IMR-90 (cell line): ENCODE measurements around the gene NLGN2. TPM values are rescaled to one million over a fixed set of nuclear protein-coding genes. Genes with fewer than 3 reads are reported as not detected.

ENCODE experiments used
- ATAC-seq: fragments of 200-7000 bp; cut with Tn5 transposase; 2 replicates; pipeline ENCODE4 v1.9.1; 2020; ENCODE audit warnings: low read depth, mild to moderate bottlenecking, moderate library complexity
- BruUV-seq: library from RNA; stranded (reverse); fragments of 400-500 nt; replicated peaks from 2 replicates; lab custom pipeline; 2021; lab: Mats Ljungman, UMichigan
- CTCF ChIA-PET: fragments of 300-600 bp; formaldehyde crosslinking; extraction: SDS; loops from one replicate; lab custom pipeline; 2021; ENCODE audit warnings: antibody characterized with exemption; lab: Yijun Ruan, JAX
- POLR2A ChIA-PET: fragments of 300-600 bp; sonication (Branson Sonifier 250); formaldehyde crosslinking; loops from one replicate; lab custom pipeline; 2022; ENCODE audit warnings: antibody characterized with exemption; ENCODE audit not compliant: unreplicated experiment; lab: Charles Lee
- DNase-seq: peaks from one replicate; pipeline ENCODE4 v3.0.0; 2013
- H2AFZ ChIP-seq: replicated peaks from 2 replicates; pipeline ENCODE3; 2013; ENCODE audit warnings: low read length, mild to moderate bottlenecking; ENCODE audit not compliant: poor library complexity
- H2AK5ac ChIP-seq: 2 replicates; pipeline ENCODE4 v1.6.1; 2013; ENCODE audit warnings: low read depth, low read length, inconsistent platforms
- H2AK9ac ChIP-seq: replicated peaks from 2 replicates; pipeline ENCODE3; 2013; ENCODE audit warnings: mild to moderate bottlenecking, low read depth, low read length, moderate library complexity; ENCODE audit not compliant: poor library complexity
- H2BK120ac ChIP-seq: 2 replicates; pipeline ENCODE4 v1.6.1; 2013; ENCODE audit warnings: low read depth, low read length, inconsistent platforms
- H2BK15ac ChIP-seq: 3 replicates; pipeline ENCODE4 v1.6.1; 2013; ENCODE audit warnings: low read depth, low read length, inconsistent platforms
- H2BK20ac ChIP-seq: 2 replicates; pipeline ENCODE4 v1.6.1; 2013; ENCODE audit warnings: low read depth, mild to moderate bottlenecking, inconsistent platforms, low read length, moderate library complexity
- H2BK5ac ChIP-seq: 2 replicates; pipeline ENCODE4 v1.6.1; 2013; ENCODE audit warnings: mild to moderate bottlenecking, low read depth, low read length, inconsistent platforms; ENCODE audit not compliant: poor library complexity, severe bottlenecking
- H3K14ac ChIP-seq: replicated peaks from 2 replicates; pipeline ENCODE4 v1.6.1; 2013; ENCODE audit warnings: low read depth, low read length, inconsistent platforms
- H3K18ac ChIP-seq: 2 replicates; pipeline ENCODE4 v1.6.1; 2013; ENCODE audit warnings: low read depth, low read length, control low read depth
- H3K23ac ChIP-seq: 2 replicates; pipeline ENCODE4 v1.6.1; 2013; ENCODE audit warnings: low read depth, low read length, inconsistent platforms
- H3K27ac ChIP-seq: 2 replicates; pipeline ENCODE4 v1.5.1; 2013; ENCODE audit warnings: mild to moderate bottlenecking, control low read depth, low read length; ENCODE audit not compliant: insufficient read depth
- H3K27me3 ChIP-seq: 2 replicates; pipeline ENCODE4 v1.6.1; 2013; ENCODE audit warnings: low read length; ENCODE audit not compliant: control insufficient read depth, insufficient read depth
- H3K36me3 ChIP-seq: 2 replicates; pipeline ENCODE4 v1.6.1; 2013; ENCODE audit warnings: low read length, mixed read lengths; ENCODE audit not compliant: control insufficient read depth, insufficient read depth
- H3K4ac ChIP-seq: 2 replicates; pipeline ENCODE4 v1.6.1; 2013; ENCODE audit warnings: low read depth, low read length, inconsistent platforms
- H3K4me1 ChIP-seq: 2 replicates; pipeline ENCODE4 v1.6.1; 2013; ENCODE audit warnings: low read length, mixed read lengths; ENCODE audit not compliant: control insufficient read depth, insufficient read depth
- H3K4me2 ChIP-seq: 2 replicates; pipeline ENCODE4 v1.6.1; 2013; ENCODE audit warnings: low read depth, mild to moderate bottlenecking, control low read depth, low read length, moderate library complexity
- H3K4me3 ChIP-seq: 2 replicates; pipeline ENCODE4 v1.5.1; 2013; ENCODE audit warnings: low read depth, mild to moderate bottlenecking, control low read depth, low read length, moderate library complexity; ENCODE audit not compliant: insufficient read depth
- H3K56ac ChIP-seq: 2 replicates; pipeline ENCODE4 v1.6.1; 2013; ENCODE audit warnings: low read length, inconsistent platforms; ENCODE audit not compliant: insufficient read depth; ENCODE audit errors: extremely low read depth
- H3K79me1 ChIP-seq, 2 experiments: 2 replicates each; pipeline ENCODE4 v1.6.1; 2013; ENCODE audit warnings: low read length in 2 of 2, inconsistent platforms in 1 of 2, low read depth in 1 of 2
- H3K9ac ChIP-seq: 2 replicates; pipeline ENCODE4 v1.6.1; 2013; ENCODE audit warnings: low read depth, low read length, control low read depth
- H3K9me1 ChIP-seq: 2 replicates; pipeline ENCODE4 v1.6.1; 2013; ENCODE audit warnings: low read length, inconsistent platforms; ENCODE audit not compliant: insufficient read depth
- H3K9me3 ChIP-seq: 2 replicates; pipeline ENCODE4 v1.6.1; 2013; ENCODE audit warnings: low read length; ENCODE audit not compliant: control insufficient read depth, insufficient read depth
- H4K20me1 ChIP-seq: 2 replicates; pipeline ENCODE4 v1.6.1; 2013; ENCODE audit warnings: low read length, inconsistent platforms; ENCODE audit not compliant: insufficient read depth
- H4K5ac ChIP-seq: 2 replicates; pipeline ENCODE4 v1.6.1; 2013; ENCODE audit warnings: mild to moderate bottlenecking, low read depth, low read length, control low read depth
- H4K8ac ChIP-seq, 2 experiments: 2 replicates each; pipeline ENCODE4 v1.6.1; 2013; ENCODE audit warnings: low read depth in 2 of 2, low read length in 2 of 2, control low read depth in 1 of 2, inconsistent platforms in 1 of 2
- H4K91ac ChIP-seq: 2 replicates; pipeline ENCODE4 v1.6.1; 2013; ENCODE audit warnings: low read depth, low read length, inconsistent platforms; ENCODE audit not compliant: insufficient read depth
- BHLHE40 ChIP-seq: fragments of 150-350 bp; IDR thresholded peaks from 2 replicates; pipeline ENCODE4 v1.6.1; 2016; ENCODE audit warnings: mild to moderate bottlenecking, low read depth, low read length
- CEBPB ChIP-seq: IDR thresholded peaks from 2 replicates; pipeline ENCODE4 v1.6.1; 2012; ENCODE audit warnings: low read depth, low read length, improper control_type of control experiment
- CHD1 ChIP-seq: IDR thresholded peaks from 2 replicates; pipeline ENCODE4 v1.6.1; 2012; ENCODE audit warnings: low read depth, low read length, improper control_type of control experiment
- CTCF ChIP-seq: conservative IDR thresholded peaks from 2 replicates; pipeline ENCODE4 v1.5.1; 2012; ENCODE audit warnings: mild to moderate bottlenecking, low read depth, low read length, improper control_type of control experiment
- ELK1 ChIP-seq: fragments of 150-350 bp; IDR thresholded peaks from 2 replicates; pipeline ENCODE4 v1.6.1; 2016; ENCODE audit warnings: low read depth, mild to moderate bottlenecking, low read length, moderate library complexity, borderline replicate concordance
- FOS ChIP-seq: fragments of 150-350 bp; IDR thresholded peaks from 2 replicates; pipeline ENCODE4 v1.6.1; 2016; ENCODE audit warnings: low read depth, low read length
- MAFK ChIP-seq: IDR thresholded peaks from 2 replicates; pipeline ENCODE4 v1.6.1; 2012; ENCODE audit warnings: low read depth, low read length, improper control_type of control experiment
- MAZ ChIP-seq: IDR thresholded peaks from 2 replicates; pipeline ENCODE4 v1.6.1; 2012; ENCODE audit warnings: low read depth, mild to moderate bottlenecking, low read length, improper control_type of control experiment, moderate library complexity, borderline replicate concordance
- MXI1 ChIP-seq: IDR thresholded peaks from 2 replicates; pipeline ENCODE4 v1.6.1; 2012; ENCODE audit warnings: low read depth, mild to moderate bottlenecking, low read length, moderate library complexity, borderline replicate concordance
- NFE2L2 ChIP-seq: fragments of 150-350 bp; IDR thresholded peaks from 2 replicates; pipeline ENCODE4 v1.6.1; 2016; ENCODE audit warnings: low read depth, mild to moderate bottlenecking, low read length
- POLR2A ChIP-seq: IDR thresholded peaks from 2 replicates; pipeline ENCODE4 v1.6.1; 2012; ENCODE audit warnings: mild to moderate bottlenecking, low read depth, low read length
- RAD21 ChIP-seq: IDR thresholded peaks from 2 replicates; pipeline ENCODE4 v1.6.1; 2012; ENCODE audit warnings: low read length, improper control_type of control experiment
- RCOR1 ChIP-seq: IDR thresholded peaks from 2 replicates; pipeline ENCODE4 v1.6.1; 2012; ENCODE audit warnings: mild to moderate bottlenecking, low read length, improper control_type of control experiment; ENCODE audit not compliant: insufficient replicate concordance
- RFX5 ChIP-seq: IDR thresholded peaks from 2 replicates; pipeline ENCODE4 v1.8.0; 2012; ENCODE audit warnings: low read depth, mild to moderate bottlenecking, low read length, moderate library complexity
- SMC3 ChIP-seq: fragments of 150-350 bp; IDR thresholded peaks from 2 replicates; pipeline ENCODE4 v1.6.1; 2016; ENCODE audit warnings: low read depth, mild to moderate bottlenecking, antibody characterized with exemption, low read length, moderate library complexity
- USF2 ChIP-seq: fragments of 150-350 bp; IDR thresholded peaks from 2 replicates; pipeline ENCODE4 v1.6.1; 2017; ENCODE audit warnings: mild to moderate bottlenecking, antibody characterized with exemption, low read length, low read depth
- WGBS, 2 experiments: methylation state at CpG; one replicate each; pipeline versions ENCODE4 v1.1.5 to v1.1.7; 2013; ENCODE audit warnings: missing lambda C conversion rate in 2 of 2; ENCODE audit not compliant: insufficient read length in 1 of 2; ENCODE audit errors: extremely low coverage in 2 of 2; 5-methylcytosine and 5-hydroxymethylcytosine counted together
- dilution Hi-C: fragments of 300-500 bp; cut with HindIII; formaldehyde crosslinking; loops from one replicate; pipeline ENCODE4 v1.14.3; 2018; ENCODE audit warnings: low sequenced_read_pairs; ENCODE audit not compliant: unreplicated experiment
- in situ Hi-C: fragments of 300-500 bp; cut with MboI; formaldehyde crosslinking; loops from 3 replicates; pipeline ENCODE4 v1.14.3; 2019; ENCODE audit warnings: low sequenced_read_pairs, inconsistent platforms, mixed read lengths
- intact Hi-C: fragments of 100-400 bp; cut with micrococcal nuclease; formaldehyde crosslinking; loops from 2 replicates; pipeline ENCODE4 v1.10.0; 2022
- polyA plus RNA-seq, 3 experiments: library from polyadenylated mRNA; depleted of rRNA; stranded (reverse); fragments of >200 nt; gene quantifications; 2 replicates each; pipeline ENCODE4 v1.2.3, GENCODE V29; 2012; ENCODE audit warnings: low replicate concordance in 1 of 3
- total RNA-seq: library from RNA; depleted of rRNA; stranded (reverse); fragments of >200 nt; gene quantifications from 2 replicates; pipeline ENCODE4 v1.2.3, GENCODE V29; 2012

NLGN2 gene
- total and polyA plus RNA-seq, 2 of the 4 experiments (the other 2 are of a cell fraction) = 1.8 to 38.1 TPM

GRCh38 chr17:7423679-7424078, 16.0 kb downstream of the NLGN2 start:
- H3K4me2 ChIP-seq = no peak overlapping the region
- no peak overlapping the region for H2AFZ ChIP-seq
- intact Hi-C loops (no loop called here), in situ Hi-C loops (no loop called here), dilution Hi-C loops (no loop called here)
- no peak overlapping the region for H2AK5ac ChIP-seq
- H3K36me3 ChIP-seq = peaks cover under 1% of the 10 kb centered on the region; the same call in 1 of the 2 replicates
- ChIA-PET POLR2A (no interaction called here), CTCF (no interaction called here)
- no peak overlapping the region for H3K56ac ChIP-seq
- H4K91ac ChIP-seq = no peak overlapping the region
- no peak overlapping the region for H3K14ac ChIP-seq
- no peak overlapping the region for H3K9ac ChIP-seq
- no peaks in the 10 kb centered on the region for H3K79me1 ChIP-seq
- 0 out of 2 replicates have a peak, but pooled peaks cover 2% of the 10 kb centered on the region for H3K27me3 ChIP-seq
- no peak overlapping the region for H2BK5ac ChIP-seq
- H3K23ac ChIP-seq = no peak overlapping the region
- H3K4me1 ChIP-seq = no peaks in the 10 kb centered on the region
- TF ChIP-seq NFE2L2 (no peak), MAFK (no peak), CHD1 (no peak), ELK1 (no peak), BHLHE40 (no peak), RFX5 (no peak), RCOR1 (no peak), MAZ (no peak), RAD21 (no peak), SMC3 (no peak), POLR2A (no peak), CTCF (no peak), CEBPB (no peak), MXI1 (no peak), FOS (no peak), USF2 (no peak)
- H2BK15ac ChIP-seq = no peak overlapping the region
- H2BK20ac ChIP-seq = no peak overlapping the region
- H3K4ac ChIP-seq = no peak overlapping the region
- H3K27ac ChIP-seq = no peak overlapping the region
- H3K9me3 ChIP-seq = no peaks in the 10 kb centered on the region
- BruUV-seq = no TSS peak
- no peak overlapping the region for H3K4me3 ChIP-seq
- no peak overlapping the region for H2BK120ac ChIP-seq
- WGBS, 2 experiments = no CpG with 5 or more reads among the region's 4 CpGs
- H4K5ac ChIP-seq = no peak overlapping the region
- H2AK9ac ChIP-seq = no peak overlapping the region
- no peak overlapping the region for H4K8ac ChIP-seq
- peak; percentile 18 for DNase-seq
- ATAC-seq = peak; percentile 56
- H3K18ac ChIP-seq = no peak overlapping the region
- 0 out of 2 replicates have a peak, but pooled peaks cover 3% of the 10 kb centered on the region for H3K9me1 ChIP-seq
- no peaks in the 10 kb centered on the region for H4K20me1 ChIP-seq
